ENCODE data around the gene PIF1.

PIF1 gene

DNA sequence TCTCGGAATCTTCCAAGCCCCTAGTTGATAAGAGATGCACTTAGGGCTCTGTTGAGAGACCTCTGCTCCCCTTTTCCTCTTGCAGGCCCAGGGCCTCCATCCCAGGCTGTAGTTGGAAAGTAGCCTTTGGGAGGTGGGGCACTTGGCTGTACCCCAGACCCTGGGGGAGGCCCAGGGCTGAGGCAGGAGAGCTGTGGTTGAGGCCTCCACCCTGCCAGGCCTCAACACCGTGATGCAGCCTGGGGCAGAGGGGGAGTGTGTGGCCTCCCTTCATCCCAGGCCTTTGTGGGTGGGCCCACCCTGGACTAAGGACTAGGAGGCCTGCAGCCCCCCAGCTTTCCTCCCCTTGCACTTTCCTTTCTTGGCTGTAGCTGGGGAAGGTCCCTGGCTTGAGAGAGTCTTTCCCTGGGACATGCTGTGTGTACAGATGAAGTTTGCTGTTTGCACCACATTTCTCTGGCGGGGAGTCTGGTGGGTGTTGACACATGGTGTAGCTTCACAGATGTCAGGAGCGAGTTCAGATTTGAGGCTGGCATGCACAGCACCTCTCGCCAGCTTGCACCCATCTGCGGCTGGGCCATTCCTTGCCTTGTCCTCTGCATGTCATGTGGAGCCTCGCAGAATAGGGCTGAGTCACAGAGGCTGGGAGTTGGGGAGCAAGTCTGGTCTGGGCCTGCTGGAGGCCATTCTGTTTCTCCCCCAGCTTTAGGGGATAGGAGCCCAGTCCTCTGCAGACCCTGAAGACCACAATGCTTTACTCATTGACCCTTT, 29.9 kb upstream of the PIF1 start:
- no peak overlapping the region for H3K27ac ChIP-seq
- TF ChIP-seq, protein P1, sequence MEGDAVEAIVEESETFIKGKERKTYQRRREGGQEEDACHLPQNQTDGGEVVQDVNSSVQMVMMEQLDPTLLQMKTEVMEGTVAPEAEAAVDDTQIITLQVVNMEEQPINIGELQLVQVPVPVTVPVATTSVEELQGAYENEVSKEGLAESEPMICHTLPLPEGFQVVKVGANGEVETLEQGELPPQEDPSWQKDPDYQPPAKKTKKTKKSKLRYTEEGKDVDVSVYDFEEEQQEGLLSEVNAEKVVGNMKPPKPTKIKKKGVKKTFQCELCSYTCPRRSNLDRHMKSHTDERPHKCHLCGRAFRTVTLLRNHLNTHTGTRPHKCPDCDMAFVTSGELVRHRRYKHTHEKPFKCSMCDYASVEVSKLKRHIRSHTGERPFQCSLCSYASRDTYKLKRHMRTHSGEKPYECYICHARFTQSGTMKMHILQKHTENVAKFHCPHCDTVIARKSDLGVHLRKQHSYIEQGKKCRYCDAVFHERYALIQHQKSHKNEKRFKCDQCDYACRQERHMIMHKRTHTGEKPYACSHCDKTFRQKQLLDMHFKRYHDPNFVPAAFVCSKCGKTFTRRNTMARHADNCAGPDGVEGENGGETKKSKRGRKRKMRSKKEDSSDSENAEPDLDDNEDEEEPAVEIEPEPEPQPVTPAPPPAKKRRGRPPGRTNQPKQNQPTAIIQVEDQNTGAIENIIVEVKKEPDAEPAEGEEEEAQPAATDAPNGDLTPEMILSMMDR (IDR thresholded peaks at IDR 0.05), result no peak

DNA sequence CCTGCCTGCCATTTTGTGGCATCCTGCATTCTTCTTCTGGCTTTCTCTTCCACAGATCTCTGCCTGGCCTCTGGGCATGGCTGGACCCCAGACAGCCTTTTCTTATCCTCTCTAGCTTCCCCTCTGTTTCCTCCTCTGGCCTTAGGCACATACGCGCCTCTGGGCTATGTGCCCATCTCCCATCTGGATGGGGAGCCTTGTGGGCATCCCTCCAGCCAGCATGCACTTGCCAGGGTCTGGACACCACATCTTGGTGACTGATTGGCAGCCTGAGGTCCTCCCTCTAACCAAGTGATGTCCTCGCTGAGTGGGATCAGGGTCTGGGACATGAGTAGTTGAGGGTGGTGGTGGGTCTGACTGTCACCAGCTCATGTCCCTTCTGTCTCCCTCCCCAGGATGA, 29.1 kb upstream of the PIF1 start:
- TF ChIP-seq, protein P1 (IDR thresholded peaks at IDR 0.05), result no peak
- no peak for TF ChIP-seq ZFX (IDR thresholded peaks at IDR 0.05; ENCODE audit: borderline replicate concordance)
- no peak overlapping the region for H3K27ac ChIP-seq

DNA sequence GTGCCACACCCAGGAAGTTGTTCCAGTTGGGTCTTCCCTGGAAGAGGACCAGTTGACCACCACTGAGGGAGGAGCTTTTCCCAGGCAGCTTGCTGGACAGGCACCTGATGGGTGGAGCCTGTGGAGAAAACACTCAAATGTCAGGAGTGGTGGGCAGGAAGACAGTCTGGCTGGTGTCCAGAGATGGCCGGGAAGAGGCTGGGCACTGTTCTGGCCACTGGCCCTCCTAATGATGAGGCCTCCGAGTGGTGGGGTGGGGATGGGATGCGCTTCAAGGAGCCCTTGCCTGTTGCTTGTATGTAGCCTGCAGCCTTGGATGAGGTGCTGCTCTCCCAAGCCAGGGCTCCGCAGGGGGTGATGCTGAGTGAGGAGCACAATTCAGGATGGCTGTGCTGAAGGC, 28.6 kb upstream of the PIF1 start:
- no peak overlapping the region for H3K27ac ChIP-seq
- TF ChIP-seq, protein P1 (IDR thresholded peaks at IDR 0.05), result no peak
- TF ChIP-seq ZFX (IDR thresholded peaks at IDR 0.05; ENCODE audit: borderline replicate concordance), result no peak

DNA sequence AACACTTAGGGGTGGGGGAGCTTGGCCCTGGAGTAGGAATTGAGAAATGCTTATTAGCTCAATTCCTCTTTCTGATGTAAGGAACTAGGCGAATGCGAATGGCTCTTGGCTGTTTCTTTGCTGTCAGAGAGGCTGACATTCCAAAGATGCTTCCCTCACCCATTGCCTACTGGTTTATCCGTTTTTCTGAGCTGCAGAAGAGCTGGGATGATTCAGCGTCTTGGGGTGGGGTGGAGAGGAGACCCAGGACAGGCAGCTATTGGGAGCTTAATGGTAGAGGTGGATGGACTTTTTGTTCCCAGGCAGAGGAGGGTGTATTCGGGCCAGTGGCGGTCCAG, 26.0 kb upstream of the PIF1 start:
- no peak for TF ChIP-seq ZFX (IDR thresholded peaks at IDR 0.05; ENCODE audit: borderline replicate concordance)
- TF ChIP-seq, protein P1 (IDR thresholded peaks at IDR 0.05), result no peak
- H3K27ac ChIP-seq, result no peak overlapping the region

DNA sequence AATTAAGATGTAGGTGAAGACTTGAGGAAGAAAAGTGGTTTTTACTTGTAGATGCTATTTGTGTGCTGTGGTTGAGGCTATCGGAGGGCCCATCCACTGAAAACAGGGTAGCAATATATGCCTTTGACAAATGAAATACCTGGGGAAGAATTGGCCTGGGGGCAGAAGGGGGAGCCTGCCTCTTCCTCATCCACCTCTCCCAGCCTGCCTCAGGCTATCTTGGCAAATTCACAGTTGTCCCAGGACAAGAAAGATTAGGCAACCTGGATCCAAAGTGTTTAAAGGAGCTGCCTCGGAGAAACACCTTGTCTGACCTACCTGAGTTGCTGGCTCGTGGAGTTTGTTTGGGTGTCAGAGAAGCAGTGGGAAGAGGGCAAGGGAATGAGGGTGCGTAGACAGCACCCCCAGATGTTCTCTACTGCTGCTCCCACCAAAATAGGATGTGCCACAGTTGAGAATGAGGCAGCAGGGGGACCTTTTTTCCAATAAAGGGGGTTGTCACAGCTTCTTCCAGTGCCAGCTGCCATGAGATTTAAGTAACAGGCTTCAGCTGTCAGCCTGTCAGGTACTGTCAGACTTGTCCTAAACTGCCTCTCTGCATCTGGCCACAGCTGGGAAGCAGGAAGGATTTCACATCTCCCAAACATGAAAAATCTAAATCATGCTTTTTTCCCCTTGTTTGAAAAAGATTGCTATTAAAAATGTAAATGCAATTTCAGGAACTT, 25.5 kb upstream of the PIF1 start:
- no peak overlapping the region for H3K27ac ChIP-seq
- no peak for TF ChIP-seq ZFX (IDR thresholded peaks at IDR 0.05; ENCODE audit: borderline replicate concordance)
- TF ChIP-seq, protein P1 (IDR thresholded peaks at IDR 0.05), result no peak

DNA sequence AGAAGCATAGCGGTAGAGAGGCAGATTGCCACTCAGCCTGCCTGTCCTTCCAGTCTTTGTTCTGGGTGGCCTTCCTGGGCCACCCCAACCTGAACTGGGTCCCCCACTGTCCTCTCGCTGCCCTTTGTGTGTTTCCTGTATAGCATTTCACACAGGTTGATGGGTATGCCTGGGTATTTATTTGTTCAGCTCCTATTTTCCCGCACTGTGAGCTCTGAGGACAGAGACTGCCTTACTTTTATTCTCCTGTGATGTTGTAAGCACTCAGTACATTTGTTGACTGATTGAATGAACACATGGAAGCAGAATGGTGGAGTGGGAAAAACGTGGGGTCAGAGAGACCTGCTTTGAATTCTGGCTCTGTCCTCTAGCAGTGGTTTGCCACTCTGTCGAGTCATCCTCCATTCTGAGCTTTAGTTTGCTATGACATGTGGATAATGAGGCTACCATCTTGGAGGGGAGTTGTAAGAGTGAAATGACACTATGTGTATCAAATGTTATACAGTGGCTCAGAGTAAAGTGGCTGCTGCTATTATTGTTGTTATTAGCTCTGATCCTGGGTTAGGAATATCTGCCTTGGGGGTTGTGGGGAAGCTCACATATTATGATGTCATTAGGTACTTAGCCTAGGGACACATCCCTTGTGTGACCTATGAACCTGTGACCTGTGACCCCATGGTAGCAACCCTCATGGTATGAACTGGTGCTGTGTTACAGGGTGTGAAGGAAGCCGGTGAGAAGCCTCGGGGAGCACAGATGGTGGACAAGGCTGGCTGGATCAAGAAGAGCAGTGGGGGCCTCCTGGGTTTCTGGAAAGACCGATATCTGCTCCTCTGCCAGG, 22.6 kb upstream of the PIF1 start:
- TF ChIP-seq, protein P1 (IDR thresholded peaks at IDR 0.05), result no peak
- TF ChIP-seq ZFX (IDR thresholded peaks at IDR 0.05; ENCODE audit: borderline replicate concordance), result no peak
- no peak overlapping the region for H3K27ac ChIP-seq

Data from 22Rv1 (cell line).